ENCODE data around the gene SWI5.
"Not testable (repeated sequence)": the region's sequence is repeated elsewhere in the genome, so short reads cannot be mapped to it uniquely, and the experiment has no call there.

The SWI5 gene

DNA sequence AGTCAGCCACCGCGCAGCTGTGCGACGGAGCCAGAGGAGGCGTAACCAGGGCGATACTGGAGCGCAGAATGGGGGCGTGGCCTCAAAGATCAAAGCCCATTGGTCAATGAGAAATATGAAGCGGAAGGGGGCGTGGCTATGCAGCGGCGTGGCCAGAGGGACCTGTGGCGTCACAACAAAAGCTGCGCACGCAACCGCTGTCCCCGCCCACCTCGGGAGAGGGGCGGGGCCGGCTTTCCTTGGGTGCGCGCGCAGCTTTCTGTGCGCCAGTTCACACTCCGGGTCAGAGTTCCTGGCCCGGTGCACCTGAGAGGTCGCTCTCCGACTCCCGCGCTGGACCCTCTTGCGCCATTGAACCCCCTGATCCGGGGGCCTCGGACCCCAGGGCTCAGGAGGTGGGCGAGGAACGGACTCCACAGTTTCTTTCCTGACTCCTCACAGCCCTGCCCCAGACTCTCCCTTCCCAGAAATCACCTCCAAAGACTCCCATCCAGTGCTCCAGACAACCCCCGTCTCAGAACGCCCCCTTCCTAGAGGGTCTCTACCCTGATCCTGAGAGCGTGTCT is at the start of gene SWI5:
SWI5 (plus strand) TSS at position 269 of the 566 bp plus-strand sequence.
- DNase-seq, result peak; percentile 97

DNA sequence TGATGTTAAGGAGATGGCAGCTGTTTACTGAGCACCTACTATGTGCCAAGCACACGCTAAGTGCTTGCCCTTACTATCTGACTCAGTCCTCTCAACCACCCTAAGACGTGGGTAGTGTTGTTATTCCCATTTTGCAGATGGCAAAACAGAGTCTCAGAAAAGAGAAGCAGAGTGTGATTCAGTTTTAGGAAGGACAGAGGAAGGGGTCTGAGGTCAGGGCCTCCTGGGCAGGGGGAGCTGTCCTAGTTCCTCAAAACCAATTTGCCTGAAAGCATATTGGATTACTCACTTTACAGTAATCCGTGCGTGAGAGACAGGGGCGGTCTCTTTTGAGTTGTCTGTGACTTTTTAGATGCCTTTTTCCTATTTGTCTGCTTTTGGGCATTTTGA is 49.7 kb upstream of the SWI5 start:
- no peak for DNase-seq

DNA sequence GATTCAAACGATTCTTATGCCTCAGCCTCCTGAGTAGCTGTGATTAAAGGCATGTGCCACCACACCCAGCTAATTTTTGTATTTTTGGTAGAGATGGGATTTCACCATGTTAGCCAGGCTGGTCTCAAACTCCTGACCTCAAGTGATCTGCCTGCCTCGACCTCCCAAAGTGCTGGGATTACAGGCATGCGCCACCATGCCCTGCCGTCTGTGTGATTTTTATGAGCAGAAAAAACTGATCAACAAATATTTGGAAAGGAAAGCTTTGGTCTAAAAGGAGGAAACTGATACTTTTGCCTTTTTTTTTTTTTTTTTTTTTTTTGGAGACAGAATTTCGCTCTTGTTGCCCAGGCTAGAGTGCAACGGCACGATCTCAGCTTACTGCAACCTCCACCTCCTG is 45.2 kb upstream of the SWI5 start:
- DNase-seq, result not testable (repeated sequence)

DNA sequence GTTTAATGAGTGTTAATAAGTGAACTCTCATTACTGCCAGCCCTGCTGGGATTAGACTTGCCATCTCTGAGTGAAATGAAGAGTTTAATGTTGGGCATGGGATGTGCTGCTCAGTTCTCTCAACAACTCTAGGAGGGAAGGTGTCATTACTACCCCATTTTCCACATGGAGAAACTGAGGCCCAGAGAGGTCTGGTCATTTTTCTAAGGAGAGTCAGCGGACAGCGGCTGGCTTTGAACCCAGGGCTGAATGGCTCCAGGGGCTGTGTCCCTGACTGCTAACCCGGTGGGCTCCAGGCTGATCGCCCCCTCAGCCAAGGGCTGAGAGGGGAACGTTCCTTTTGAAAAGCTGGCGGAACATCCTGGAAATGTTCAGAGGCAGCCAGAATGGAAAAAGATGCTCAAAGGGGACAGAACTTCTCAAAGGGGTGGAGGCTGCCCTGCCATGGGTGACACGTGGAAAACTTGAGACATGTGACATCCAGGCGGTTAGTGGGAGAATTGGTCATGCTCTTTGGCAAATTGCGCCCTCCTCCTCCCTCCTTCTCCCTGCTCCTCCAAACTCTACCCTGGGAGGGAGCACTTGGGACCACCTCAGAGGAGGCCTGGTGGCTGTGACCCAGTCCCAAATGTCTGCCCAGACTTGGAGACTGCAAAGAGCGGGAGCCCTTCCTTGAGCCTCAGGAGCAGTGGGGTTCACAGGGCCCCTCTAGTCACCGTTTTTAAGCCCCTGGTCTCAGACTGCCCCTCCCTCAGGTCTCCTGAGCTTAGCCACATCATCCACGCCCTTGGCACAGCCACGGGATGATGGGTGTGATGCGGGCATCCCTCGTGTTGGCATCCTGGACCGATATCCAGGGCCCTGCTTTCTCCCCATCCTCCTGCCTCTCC is 44.2 kb upstream of the SWI5 start:
- no peak for DNase-seq

DNA sequence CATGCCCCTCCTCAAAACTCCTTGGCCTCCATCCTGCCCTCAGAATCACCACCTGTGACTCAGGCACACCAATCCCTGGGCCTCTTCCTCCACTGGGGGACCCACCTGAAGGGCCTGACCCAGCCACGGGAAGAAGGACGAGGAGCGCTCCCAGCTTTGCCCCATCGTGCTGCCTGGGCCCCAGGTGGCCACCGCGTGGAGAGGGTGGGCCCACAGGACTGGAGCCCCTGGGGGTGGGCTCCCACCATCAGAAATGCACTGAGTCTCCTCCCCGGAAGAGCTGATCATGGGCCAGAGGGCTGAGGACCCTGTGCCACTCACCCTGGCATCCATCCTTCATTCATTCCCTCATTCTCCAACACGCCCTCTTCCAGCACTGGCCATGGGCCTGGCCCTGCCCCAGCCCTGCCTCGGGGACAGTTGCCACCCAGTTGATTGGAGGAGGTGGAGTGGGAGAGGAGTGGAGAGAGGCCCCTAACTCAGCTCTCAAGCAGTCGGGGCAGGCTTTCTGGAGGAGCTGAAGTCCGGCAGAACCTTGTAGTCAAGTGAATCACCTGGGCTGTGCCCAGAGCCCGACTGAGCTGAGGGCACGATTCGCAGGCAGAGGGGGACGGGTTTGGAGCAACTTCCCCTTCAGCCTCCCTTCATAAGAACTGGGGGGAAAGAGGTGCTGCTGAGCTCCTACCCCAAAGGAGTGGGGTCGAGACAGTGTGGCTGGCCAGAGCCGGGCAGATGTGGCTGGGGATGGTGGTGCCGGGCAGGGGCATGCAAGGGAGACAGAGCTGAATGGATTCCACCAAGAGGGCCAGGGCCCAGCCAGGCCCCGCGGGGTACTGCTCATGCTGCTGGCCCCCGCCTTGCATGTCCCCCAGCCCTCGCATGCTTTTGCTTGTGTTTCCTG is 43.3 kb upstream of the SWI5 start:
- no peak for DNase-seq

DNA sequence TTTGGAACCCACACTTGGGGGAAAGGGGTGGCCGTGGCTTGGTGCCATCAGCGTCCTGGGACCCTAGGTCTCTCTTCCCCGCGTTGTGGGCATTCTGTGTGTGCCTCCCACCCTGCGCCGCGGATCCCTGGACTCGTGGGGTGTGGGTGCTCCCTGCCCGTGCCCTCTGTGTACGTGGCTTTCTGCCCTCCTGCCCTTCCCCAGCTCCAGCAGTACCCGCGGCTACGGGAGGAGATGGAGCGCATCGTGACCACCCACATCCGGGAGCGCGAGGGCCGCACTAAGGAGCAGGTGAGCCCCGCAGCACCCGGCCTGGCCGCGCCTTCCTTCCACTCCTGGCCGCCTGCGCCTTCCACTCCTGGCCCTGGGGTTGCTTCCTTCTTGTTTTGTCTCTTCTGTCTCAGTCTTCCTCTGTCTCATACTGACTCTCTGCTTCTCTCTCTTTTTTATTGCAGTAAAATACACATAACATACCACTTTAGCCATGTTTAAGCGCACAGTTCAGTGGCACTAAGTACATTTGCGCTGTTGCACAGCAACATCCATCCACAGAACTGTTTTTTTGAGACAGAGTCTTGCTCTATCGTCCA is 42.2 kb upstream of the SWI5 start:
- no peak for DNase-seq

DNA sequence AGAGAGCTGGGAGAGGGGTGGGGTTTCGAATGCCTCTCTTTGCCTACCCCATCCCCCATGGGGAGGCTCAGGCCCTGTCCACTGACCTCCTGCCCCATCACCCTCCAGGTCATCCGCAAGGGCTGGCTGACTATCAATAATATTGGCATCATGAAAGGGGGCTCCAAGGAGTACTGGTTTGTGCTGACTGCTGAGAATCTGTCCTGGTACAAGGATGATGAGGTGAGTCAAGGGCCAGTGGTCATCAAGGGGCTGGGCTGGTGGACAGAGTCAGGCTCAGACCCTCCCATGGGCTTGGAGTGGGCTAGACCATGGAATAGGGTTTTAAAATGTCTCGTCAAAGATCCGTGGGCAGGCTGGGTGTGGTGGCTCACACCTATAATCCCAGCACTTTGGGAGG is 34.0 kb upstream of the SWI5 start:
- no peak for DNase-seq

DNA sequence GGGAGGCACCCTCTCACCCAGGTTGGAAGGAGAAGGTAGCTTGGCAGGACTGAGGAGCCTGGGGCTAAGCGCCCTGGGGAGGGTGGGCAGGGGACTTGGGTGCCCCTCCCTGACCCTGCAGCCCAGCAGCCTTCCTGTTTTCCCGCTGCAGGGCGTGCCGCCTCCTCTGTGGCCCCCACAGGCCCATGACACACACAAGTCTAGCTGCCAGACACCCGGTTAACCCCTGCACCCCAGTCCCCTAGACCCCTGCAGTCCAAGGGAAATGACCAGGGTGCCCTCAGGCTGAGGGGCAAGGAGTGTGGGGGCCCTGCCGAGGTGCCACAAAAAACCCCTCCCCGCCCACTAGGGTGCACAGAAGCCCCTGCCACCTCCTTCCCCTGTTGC is 33.3 kb upstream of the SWI5 start:
- DNase-seq, result no peak

DNA sequence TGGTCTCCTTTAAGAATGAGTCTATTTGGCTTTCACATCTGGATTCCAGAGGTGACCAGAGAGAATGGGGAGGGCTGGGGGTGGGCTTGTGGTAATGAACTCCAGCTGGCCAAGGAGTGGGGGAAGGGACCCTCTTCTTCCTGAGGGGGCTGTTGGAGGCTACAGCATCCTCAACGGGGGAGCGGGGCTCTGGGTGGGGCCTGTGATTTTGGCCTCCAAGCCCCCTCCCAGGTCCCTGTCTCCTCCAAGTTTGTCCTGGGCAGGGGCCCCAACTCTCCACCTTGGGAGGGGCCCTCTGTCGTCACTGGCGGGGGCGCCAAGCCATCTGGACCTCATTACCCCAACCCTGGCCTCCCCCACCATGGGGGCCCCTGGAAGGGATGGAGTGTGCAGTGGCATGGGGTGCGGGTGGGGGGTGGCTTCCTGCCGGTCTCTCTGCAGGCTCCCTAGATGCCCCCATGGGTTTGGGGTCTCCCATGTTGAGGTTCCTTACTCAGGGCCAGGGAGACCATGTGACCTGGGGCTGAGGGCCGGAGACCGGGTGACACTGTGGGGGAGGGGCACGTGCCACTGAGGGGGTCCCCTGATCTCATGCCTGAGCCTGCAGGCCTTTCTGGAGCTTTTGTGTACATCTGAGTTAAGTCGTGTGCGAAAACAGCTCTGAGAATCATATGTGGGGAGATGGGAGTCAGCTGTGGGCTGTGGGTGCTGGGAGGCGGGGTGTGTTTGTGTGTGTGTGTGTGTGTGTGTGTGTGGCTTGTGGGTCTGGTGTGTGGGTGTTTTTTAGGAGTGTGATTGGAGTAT is 32.7 kb upstream of the SWI5 start:
- DNase-seq, result no peak

DNA sequence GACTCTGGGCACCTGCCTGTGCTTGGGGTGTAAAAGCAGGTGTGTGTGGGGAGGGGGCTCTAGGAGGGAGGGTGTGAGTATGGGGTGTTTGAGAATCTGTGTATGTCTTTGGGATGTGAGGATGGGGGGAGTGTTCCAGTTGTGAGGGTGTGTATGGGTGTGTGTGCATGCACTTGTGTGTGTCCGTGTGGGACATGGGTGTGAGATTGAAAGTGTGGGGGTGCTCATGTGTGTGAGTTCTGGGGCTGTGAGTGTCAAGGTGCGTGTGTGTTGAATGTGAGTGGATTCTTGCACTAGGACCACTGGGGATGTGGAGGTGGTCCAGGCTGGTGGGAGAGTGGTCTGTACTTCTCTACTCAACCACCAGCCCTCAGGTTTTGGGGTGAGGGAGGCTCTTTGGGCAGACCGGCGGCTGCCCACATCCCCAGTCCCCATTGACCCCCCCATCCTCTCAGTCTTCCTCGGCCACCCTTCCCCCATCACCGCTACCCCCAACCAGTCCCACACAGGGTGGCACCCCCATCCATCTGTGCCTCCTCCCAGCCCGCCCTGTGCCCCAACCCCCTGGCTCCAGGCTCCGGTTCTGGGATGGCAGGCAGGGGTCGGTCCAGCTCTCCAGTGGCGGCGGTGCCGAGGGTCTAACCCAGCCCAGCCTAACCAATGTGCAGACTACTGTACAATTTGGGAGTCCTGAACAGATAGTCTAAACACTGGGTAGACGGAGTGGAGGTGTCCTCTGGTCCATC is 31.8 kb upstream of the SWI5 start:
- DNase-seq, result no peak

DNA sequence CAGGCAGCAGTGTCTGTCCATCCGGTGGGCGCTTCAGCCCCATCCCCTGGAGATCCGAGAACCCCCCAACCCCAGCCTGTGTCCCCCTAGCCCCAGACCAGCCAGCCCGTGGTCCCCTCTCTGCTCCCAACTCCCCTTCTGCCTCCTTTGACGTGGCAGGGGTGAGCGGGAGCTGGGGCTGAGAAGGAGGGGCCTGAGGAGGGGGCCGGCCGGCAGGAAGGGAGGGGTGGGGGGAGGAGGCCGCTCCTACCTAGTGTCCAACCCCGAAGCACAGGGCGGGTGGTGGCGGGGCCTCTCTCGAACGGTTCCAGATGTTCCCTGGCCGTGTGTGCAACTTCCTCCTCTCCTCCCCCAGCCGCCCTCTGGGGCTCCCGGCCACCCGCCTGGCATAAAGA is 31.2 kb upstream of the SWI5 start:
- DNase-seq, result no peak

DNA sequence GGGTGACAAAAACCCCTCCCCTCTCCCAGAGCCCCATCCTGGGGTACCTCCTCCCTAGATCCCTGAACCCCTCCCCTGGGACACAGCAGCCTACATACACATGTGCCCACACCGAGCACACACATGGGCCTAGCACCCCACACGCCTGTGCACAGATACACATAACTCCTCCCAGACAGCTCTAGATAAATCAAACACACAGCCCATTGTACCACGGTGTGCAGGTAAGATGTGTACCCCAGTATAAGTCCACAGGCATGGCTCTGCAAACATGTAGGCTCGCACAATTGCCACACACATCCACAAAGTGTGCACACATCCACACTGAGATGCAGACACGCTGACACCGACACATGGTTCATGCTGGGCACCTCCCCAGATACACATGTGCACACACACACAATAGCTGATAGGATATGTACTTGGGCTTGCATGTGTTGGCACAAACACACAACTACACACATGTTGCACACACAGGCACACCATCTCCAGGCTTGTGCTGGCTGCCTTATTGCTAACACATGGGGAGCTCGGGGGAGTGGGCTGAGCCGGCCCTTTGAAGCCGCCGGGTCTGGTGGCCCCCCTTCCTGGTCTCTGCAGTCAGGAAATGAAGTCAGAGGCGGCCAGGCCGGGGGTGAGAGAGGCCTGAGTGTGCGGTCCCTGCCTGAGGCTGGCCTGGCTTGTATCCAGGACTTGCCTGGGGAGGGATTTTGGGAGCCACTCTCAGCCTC is 30.5 kb upstream of the SWI5 start:
- DNase-seq, result no peak

DNA sequence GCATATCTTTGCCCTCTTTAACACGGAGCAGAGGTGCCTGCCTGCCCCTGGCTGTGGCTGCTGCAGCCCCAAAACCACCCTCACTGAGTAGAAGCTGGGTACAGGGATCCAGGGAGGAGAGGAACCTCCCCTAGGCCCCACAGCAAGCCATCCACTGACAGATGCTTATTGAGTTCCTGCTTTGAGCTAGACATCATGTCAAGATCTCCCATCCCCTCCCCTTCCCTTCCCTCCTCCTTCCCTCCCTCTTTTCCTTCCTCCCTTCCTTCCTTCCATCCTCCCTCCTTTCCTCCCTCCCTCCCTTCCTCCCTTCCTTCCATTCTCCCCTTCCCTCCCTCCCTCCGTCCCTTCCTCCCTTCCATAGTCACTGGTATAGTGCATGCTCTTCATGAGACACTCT is 29.6 kb upstream of the SWI5 start:
- no peak for DNase-seq

DNA sequence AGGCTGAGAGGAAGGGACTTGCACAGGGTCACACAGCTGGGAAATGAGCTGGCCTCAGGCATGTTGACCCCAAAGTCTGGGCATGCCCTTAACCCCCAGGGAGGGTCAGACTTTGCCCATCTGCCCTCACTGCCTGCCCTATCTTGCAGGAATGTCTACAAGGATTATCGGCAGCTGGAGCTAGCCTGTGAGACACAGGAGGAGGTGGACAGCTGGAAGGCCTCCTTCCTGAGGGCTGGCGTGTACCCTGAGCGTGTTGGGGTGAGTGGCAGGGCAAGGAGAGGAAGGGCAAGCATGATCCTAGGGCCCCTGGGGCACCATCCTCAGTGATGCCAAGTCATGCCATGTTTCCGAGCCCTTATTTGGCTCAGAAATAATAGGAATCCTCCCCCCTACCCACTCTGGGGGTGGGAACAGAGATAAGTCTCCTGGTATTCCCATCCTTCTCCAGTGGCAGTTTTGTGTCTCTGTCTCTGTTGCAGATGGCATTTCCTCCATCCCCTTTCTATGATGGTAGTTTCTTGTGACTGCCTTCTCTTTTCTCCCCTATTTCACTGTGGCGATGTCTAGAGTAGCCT is 28.8 kb upstream of the SWI5 start:
- DNase-seq, result no peak

DNA sequence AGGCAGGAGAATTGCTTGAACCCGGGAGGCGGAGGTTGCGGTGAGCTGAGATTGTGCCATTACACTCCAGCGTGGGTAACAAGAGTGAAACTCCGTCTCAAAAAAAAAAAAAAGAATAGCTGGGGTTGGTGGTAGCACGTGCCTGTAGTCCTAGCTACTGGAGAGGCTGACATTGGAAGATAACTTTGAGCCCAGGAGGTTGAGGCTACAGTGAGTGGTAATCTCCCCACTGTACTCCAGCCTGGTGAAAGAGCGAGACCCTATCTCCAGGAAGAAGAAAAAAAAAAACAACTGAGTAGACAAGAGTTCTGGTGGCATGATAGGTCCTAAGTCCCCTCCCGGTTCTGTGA is 26.5 kb upstream of the SWI5 start:
- DNase-seq, result no peak

DNA sequence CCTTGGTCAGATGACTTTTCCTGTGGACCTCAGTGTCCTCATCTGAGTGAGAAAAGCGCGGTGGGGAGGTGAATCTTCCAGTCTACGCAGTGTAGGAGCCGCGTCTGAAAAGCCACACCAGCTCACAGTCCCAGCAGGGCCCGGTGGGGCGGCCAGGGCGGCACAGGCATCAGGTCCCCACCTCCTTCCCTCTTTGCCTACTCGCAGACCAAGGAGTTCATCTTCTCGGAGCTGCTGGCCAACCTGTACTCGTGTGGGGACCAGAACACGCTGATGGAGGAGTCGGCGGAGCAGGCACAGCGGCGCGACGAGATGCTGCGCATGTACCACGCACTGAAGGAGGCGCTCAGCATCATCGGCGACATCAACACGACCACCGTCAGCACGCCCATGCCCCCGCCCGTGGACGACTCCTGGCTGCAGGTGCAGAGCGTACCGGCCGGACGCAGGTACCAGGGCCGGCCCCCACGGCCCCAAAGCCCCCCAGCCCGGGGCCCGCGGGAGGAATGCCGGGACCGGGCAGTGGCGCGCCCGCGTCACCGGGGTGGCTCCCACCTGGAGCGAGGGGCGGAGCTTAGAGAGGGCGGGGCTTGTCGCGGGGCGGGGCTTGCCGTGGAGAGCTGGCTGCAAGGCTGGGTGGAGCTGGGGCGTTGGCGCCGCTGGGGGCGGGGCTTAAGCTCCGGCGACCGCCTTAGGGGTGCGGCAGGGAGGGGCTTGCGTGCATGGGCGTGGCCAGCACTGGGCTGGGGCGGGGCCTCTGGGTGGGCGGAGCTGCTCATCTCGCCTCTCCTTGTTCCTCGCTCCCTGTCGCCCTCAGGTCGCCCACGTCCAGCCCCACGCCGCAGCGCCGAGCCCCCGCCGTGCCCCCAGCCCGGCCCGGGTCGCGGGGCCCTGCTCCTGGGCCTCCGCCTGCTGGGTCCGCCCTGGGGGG is 25.9 kb upstream of the SWI5 start:
- no peak for DNase-seq

DNA sequence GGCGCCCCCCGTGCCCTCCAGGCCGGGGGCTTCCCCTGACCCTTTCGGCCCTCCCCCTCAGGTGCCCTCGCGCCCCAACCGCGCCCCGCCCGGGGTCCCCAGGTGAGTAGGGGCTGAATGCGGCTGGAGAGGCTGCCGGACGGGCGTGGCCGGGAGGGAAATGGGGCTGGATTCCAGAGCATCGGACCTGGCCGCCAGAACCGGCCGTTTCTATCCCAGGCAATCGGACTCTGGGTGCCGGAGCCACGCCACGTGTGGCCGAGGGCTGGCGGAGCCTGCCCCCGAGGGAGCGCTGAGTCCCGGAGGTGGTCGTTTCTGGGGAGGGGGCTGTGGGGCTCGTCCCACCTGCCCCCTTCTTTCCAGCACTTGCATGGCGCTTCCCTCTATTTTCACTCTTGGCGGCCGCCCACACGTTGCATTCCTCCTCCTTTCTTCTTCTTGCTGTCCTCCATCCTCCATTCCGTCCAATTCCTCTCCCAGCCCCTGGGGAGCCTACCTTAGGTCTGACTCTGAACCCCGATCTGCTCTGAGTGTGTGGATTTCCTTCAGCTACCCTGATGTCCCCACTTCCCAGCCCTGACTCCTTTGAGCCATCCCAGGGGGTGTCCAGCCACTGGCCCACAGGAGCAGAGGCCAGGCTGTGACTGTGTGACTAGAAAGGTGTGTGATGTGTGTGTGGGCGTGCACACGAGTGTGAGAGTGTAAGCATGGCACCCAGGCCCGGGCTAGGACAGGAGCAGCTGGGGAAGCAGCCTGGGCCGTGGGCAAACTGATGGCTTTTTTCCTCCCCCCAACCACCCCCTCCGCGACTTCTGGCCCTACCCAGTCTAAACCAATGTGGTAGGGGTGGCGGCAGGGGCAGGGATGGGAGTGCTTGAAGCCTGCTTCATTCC is 25.0 kb upstream of the SWI5 start:
- no peak for DNase-seq

DNA sequence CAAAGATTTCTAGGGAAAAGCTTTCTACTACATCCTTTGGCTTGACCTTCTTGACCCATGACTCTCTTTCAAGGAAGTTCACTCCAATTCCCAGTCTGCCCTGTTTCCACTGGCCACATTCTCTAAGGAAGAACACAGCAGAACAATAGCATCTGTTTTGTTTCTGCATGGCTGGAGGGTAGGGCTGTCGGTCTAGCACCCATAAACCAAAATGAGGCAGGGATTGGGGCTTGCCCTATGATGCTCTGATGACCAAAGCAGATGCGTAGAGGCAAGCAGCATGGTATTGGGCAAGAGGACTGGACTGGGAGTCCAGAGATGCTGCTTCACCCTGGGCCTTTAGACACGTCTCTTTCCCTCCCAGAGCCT is 24.4 kb upstream of the SWI5 start:
- no peak for DNase-seq

Data from NCI-H1694 treated with DMSO at 0.1 percent for 48 hours (cell line).